Right ventricle myocardium inferior (tissue), 1 donor: ENCODE data around the gene TMBIM6. TPM values are rescaled to one million over a fixed set of nuclear protein-coding genes. Genes with fewer than 3 reads are reported as not detected.

Source experiments
- ATAC-seq: fragments of 200-7000 bp; cut with Tn5 transposase; one replicate; pipeline ENCODE4 v1.9.1; 2020; ENCODE audit warnings: mild to moderate bottlenecking, moderate library complexity
- DNase-seq: peaks from one replicate; pipeline ENCODE4 v3.0.0; 2021; ENCODE audit errors: missing footprints
- intact Hi-C: fragments of 100-400 bp; cut with DNase I; formaldehyde crosslinking; loops from one replicate; pipeline ENCODE4 v1.11.0; 2022
- total RNA-seq: library from RNA; stranded (reverse); fragmentation: NEBNext Ultra II Directional; extraction: Animal tissue kit (Norgen Biotek cat#: 25700); gene quantifications from one replicate; pipeline ENCODE4 v1.2.1, GENCODE V29; 2021
- donor health status: DM: no; HTN: yes; CAD: no; lungs with severe emphysema.

Gene TMBIM6
- total RNA-seq, 1 donor from 2014 or later: 275 TPM

- ATAC-seq (no peak), DNase-seq (no peak)
- intact Hi-C loops: no loop called here
These were observed 64.1 kb downstream of the TMBIM6 start for GRCh38 chr12:49805409-49805808.

GRCh38 chr12:49806321-49806813 lies 65.0 kb downstream of the TMBIM6 start:
- DNase-seq: peak; percentile 43
- intact Hi-C loops: no loop called here
- ATAC-seq: no peak

GRCh38 chr12:49806877-49807276 lies 65.5 kb downstream of the TMBIM6 start:
- intact Hi-C loops: no loop called here

GRCh38 chr12:49807991-49808580 lies 66.7 kb downstream of the TMBIM6 start:
- peak; percentile 51 for DNase-seq
- intact Hi-C loops: no loop called here
- no peak for ATAC-seq

More at GRCh38 chr12:49806877-49807276, 65.5 kb downstream of the TMBIM6 start:
- DNase-seq: peak; percentile 55
- ATAC-seq: no peak

GRCh38 chr12:49808686-49809380 lies 67.5 kb downstream of the TMBIM6 start:
- intact Hi-C loops: no loop called here
- DNase-seq (peak; percentile 90), ATAC-seq (peak; percentile 83)

- intact Hi-C loops: no loop called here
- ATAC-seq (peak; percentile 79), DNase-seq (peak; percentile 81)
These were observed 68.1 kb downstream of the TMBIM6 start for GRCh38 chr12:49809381-49809905.

GRCh38 chr12:49809906-49810389 lies 68.6 kb downstream of the TMBIM6 start:
- intact Hi-C loops: loop anchor here (2.0 kb wide), 1 partner anchor 17 kb away; no protein-coding TSS in a partner anchor
- ATAC-seq: peak; percentile 60
- no peak for DNase-seq

- no peak for ATAC-seq
- intact Hi-C loops: loop anchor here (2.0 kb wide), 1 partner anchor 16 kb away; no protein-coding TSS in a partner anchor
These were observed 69.8 kb downstream of the TMBIM6 start for GRCh38 chr12:49811136-49811535.

GRCh38 chr12:49811961-49812401 lies 70.6 kb downstream of the TMBIM6 start:
- intact Hi-C loops: loop anchor here (2.0 kb wide), 1 partner anchor 15 kb away; no protein-coding TSS in a partner anchor
- ATAC-seq (no peak), DNase-seq (no peak)

More at GRCh38 chr12:49811136-49811535, 69.8 kb downstream of the TMBIM6 start:
- no peak for DNase-seq

- intact Hi-C loops: no loop called here
- ATAC-seq (no peak), DNase-seq (no peak)
These were observed 71.8 kb downstream of the TMBIM6 start for GRCh38 chr12:49813131-49813530.

Other genes starting within 250 kb of the TMBIM6 start
- gene KCNH3, start 202.5 kb upstream of the TMBIM6 start, total RNA-seq: 0.27 TPM
- 88.9 TPM for gene MCRS1, start 173.4 kb upstream of the TMBIM6 start, total RNA-seq
- 0.62 TPM for gene FAM186B, start 135.9 kb upstream of the TMBIM6 start, total RNA-seq
- gene PRPF40B, start 118.0 kb upstream of the TMBIM6 start, total RNA-seq: 17.1 TPM
- gene FMNL3, start 34.2 kb upstream of the TMBIM6 start, total RNA-seq: 10.8 TPM
- gene NCKAP5L, start 86.9 kb downstream of the TMBIM6 start, total RNA-seq: 32.7 TPM
- gene BCDIN3D, start 101.5 kb downstream of the TMBIM6 start, total RNA-seq: 2.6 TPM
- gene FAIM2, start 162.3 kb downstream of the TMBIM6 start, total RNA-seq: 20.5 TPM
- gene AQP2, start 209.2 kb downstream of the TMBIM6 start, total RNA-seq: not detected
- 0.81 TPM for gene AQP5, start 220.3 kb downstream of the TMBIM6 start, total RNA-seq
- gene AQP6, start 231.4 kb downstream of the TMBIM6 start, total RNA-seq: not detected